Activated CD4-positive, alpha-beta T cell treated with anti-CD3 and anti-CD28 coated beads for 4 hours (primary cell): ENCODE data around the gene HDAC7.

Source experiments
- DNase-seq, 2 donors: peaks; one replicate each; pipeline ENCODE4 v3.0.0-alpha.2; 2020

The HDAC7 gene

DNA sequence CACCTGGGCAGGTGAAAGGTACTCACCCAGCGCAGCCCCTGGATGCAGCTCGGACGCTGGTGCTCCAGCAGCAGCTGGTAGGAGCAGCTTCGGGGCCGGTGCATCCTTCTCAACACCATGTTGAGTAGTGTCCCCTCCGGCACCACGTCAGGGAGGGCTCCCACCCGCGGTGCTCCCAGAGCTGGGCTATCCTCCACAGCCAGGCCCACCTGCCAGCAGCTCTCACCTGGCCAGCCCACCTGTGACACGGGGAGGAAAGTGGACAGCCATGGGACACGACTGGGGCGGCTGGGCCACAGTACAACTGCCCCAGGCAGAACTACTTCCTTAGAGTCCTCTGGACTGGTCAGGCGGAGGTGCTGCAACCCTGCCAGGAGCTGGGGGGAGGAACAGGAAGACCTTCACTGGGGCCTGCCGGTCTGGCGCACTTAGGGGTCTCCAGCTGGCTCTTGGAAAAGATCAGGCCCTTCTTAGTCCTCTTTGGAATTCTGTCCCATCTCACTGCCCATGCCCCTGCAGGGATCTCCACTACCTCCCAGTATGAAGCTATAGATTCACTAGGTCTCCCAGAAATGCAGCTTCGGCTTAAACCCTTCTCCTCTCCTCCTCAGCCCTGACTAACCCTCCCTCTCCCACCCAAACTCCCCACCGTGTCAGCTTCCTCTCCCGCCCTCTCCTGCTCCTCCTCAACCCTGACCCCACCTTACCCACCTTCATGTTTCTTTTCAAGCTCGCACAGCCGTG lies 61.7 kb downstream of the HDAC7 start:
- DNase-seq, result no peak

DNA sequence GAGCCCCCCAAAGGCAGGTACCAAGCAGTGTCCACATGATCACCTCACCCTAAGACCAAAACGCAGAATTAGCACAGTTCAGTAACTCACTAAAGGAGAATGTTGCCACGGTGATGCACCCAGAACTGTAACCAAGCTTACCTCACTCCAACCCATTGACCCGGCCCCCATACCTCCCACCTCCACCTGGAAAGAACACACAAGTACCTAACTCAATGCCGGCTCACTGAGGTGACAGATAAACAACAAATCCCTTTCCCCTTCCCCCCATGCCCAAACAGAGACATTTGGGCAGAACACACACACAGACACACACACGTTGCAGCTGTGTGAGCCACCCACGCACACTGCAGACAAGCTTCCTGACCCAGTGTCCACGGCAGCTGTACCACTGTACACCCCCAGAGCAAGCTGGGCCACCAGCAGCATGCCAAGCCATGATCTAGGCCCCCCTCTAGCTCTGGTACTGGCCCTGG lies 62.3 kb downstream of the HDAC7 start:
- DNase-seq, result no peak

- no peak for DNase-seq
Measured at GRCh38 chr12:47755655-47756562, 63.8 kb downstream of the HDAC7 start.

DNA sequence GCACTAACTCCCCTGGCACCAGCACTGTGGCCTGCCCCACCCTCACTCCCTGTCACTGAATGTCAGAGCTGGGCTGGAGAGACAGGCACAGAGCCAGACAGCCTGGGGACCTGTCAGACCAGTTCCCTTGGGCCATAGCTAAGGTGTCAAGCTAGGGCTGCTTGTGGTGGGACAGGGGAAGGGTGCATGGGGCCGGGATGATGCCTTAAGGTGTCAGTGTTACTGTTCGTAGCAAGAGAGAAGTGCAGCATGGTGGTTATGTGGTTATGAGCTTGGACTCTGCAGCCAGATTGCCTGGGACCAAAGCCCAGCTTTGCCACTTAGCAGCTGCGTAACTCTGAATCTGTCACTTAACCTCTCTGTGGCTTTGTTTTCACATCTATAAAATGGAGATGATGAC lies 64.8 kb downstream of the HDAC7 start:
- no peak for DNase-seq

DNA sequence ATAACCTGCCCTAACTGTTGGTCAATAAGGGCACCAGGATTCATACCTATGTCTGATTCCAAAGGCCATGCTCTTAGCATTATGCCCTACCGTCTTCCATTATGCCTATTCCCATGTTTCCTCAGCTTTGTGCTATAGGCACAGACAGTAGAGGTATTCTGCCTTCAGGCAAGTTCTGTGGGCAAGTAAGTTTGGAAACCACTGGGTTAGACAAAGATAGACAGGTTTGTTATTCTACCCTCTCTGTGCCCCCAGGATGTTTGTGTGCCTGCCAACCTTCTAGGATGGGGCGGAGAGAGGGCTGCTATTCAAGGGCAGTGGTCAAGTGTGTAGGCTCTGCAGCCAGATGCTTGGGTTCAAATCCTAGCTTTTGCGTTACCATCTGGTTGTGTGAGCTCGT lies 65.6 kb downstream of the HDAC7 start:
- DNase-seq, result no peak

DNA sequence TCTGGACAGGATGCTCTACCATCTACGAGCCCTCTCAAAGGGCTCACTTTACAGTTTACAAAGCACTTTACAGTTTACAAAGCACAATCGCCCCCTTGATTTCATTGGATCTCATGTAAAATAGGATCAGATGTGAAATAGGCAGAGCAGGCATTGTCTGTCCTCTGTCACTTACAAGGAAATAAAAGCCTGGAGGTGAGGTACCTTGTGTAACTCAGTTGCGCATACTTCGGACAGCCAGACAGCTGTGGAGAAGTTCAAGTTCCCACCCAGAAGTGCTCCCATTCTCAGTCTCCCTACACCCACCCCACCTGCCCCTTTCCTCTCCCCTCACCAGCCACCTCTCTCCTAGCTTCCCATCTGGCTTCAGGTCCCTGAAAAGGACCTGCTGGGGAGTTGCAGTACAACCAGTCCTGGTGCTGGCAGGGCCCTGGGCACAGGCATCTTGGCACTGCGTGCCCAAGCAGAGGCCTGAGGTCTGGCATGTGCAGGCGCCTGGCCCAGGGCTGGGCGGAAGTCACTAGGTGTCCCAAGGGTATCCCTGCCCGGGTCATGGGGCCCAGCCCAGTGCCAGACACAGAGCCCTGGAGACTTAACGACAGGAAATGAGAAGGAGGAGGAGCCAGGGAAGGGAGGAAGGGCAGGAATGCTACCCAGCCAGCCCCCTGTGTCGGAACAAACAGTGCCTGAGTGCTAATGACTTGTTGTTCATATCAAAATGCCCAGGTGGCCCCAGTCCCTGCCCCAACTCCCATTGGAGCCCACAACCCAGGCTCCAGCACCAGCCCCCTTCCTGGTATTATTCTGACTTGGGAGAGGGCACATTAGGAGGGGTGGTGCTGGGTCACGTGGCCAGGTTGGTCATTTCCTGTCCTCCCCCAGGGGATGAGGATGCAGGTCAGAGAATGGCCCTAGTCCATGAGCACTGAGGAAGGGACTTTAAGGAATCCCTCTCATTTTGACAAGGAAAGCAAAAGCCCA lies 66.4 kb downstream of the HDAC7 start:
- DNase-seq, result no peak

- DNase-seq, result no peak
Measured at GRCh38 chr12:47752552-47752951, 67.2 kb downstream of the HDAC7 start.

GRCh38 chr12:47752121-47752520 lies 67.6 kb downstream of the HDAC7 start:
- no peak for DNase-seq

DNA sequence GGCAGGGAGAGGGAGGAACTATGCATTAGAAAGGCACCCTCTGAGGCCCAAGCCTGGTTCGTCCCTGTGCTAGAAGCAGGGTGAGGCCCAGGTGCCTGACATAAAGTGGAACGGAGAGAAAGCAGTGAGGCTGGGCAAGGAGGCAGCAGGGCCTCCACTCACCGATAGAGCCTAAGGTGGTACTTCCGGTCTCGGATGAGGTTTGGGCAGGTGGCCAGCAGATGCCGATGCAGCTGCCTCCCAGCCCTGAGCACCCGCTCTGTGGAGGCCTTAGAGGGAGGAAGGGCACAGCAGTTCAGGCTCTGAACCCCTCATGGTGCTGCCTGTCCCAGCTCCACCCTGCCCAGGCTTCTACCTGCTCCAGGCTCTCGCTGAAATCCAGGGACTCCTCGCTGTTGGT lies 68.1 kb downstream of the HDAC7 start:
- DNase-seq, result no peak

DNA sequence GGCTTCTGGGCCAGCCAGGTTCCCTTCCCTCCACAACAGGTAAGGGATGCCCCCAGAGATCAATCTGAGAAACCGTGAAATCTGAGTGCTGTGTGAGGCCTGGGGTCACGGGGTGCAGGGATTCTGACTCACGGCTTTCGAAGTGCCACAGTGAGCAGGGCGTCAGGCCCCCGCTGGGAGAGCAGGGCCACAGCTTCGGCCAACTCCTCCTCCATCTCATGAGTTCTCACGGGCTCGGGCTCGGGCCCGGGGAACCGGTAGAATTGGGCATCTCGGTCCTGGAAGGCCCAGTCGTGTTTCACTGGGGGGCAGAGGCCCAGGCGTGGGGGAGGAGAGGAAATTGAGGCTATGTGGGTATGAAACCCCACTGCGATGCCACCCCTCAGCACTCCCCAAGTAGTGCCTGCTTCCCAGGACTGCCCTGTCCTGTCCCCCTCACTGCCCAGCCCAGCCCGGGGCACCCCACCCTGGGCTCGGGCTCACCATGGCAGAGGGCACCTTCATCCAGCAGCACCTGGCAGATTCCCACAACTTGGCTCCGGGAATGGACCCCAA lies 68.7 kb downstream of the HDAC7 start:
- DNase-seq, result no peak

DNA sequence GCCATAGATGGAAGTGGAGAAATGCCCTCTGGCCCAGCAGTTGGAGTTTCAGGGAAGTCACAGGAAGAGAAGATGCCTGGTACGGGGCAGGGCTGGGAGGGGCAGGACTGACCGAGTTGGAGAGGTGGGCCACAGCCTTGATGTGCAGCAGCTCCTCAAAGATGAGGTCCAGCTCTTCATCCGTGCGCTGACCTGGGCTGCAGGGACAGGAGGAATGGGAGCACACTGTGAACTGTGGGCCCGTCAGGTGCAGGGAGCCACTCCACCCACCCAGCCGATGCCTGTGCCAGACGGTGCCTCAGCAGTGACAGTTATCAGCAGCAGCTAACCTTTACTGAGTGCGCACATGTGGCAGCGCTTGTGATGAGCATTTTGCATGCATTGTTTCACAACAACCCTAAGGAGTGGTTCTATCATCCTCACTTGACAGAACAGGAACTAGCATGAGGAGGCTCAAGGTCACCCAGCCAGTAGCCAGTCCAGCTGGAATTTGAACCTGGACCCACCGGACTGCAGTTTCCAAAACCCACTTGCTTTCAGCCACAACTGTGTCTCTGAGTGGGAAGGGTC lies 69.4 kb downstream of the HDAC7 start:
- DNase-seq, result no peak

DNA sequence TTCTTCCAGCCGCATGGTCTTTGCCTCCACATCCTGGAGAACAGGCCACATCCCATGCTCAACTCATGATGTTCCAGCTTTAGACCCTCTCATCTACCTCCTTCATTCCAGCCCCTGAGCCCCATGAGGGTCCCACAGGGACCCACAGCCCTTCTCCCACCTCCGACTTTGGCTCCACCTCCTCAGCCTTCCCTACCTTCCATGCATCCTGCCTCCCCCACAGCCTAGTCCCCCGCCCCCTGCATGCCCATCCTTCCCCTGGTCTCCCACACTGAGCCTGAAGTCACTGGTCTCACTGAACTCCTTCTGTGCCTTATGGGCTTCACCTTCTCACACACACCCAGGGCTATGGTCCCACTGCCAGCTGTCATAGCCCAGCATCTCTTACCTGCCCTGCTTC lies 70.8 kb downstream of the HDAC7 start:
- DNase-seq, result no peak

DNA sequence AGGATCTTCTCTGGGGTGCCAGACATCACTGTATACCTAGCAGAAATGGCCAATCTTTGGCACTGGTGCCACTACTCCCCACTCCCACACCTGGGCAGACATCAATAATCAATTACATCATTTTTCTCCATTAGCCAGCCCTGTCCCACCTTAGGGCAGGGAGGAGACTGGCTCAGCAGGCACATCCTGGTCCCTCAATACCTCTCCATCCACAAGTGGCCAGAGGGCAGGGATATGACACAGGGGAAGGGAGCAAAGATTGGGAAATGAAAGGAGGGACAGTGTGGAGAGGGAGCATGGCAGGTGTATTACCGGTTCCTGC lies 71.2 kb downstream of the HDAC7 start:
- DNase-seq, result no peak

GRCh38 chr12:47747596-47748506 lies 71.9 kb downstream of the HDAC7 start:
- DNase-seq, result no peak

- no peak for DNase-seq
Measured at GRCh38 chr12:47747126-47747525, 72.6 kb downstream of the HDAC7 start.

DNA sequence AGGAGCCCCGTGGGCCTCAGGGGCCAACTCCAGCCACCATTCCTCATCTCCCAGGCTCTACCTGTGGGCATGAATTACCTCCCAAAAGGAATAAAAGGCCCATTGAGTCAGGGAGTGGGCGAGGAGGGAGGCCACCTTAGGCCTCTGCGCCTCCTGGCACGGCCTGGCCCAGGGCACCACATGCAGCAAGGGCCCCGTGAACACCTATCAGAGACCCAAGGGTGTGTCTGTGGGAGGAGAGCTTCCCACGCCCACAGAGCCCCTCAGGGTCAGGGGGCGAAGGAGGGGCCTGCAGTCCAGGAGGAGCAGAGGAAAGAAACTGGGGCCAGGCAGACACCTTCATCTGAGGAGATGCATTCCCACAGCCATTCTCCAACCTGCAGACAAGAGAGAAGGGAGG lies 73.2 kb downstream of the HDAC7 start:
- no peak for DNase-seq

DNA sequence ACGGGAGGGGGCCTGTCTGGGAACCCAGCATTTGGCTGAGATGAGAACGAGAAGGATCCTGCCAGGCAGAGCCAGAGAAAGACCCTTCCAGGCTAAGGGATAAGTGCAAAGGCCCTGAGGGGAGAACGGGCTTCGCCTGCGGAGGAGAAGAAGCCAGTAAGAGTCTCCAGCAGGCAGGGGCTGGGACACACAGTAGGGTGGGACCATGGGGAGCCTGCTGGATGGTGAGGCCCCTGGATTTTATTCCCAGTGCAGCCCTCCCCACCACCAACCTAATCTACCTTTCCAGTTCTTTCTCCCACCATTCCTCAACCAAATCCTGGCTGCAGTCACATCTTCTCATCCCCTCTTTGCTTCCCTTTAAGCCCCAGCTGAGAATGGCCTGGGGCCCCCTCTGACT lies 73.6 kb downstream of the HDAC7 start:
- DNase-seq, result no peak

DNA sequence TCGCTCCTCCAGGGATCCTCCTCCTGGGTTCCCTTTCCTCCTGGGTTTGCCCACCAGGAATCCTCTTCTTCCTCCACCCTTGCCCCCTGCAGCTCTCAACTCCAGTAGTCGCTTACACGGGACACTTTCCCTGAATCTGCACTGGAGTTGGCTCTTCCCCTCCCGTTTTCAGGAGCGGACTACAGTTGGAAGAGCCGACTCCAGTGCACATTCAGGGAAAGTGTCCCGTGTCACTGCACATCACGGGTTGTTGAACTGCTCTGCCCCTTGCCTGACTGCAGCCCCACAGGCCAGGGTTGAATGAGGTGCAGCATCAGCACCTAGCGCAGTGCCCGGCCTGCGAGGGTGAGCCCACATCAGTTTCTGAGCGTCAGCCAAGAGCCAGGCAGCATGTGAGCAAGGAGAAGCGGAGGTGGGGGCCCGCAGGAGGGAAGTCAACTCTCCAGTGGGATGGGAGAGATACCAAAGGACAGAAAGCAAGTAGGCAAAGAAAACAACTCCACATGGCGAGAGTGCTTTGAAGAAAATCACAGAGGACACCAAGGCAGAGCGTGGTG lies 74.1 kb downstream of the HDAC7 start:
- no peak for DNase-seq

GRCh38 chr12:47744778-47745436 lies 74.8 kb downstream of the HDAC7 start:
- DNase-seq, result no peak

GRCh38 chr12:47744005-47744651 lies 75.6 kb downstream of the HDAC7 start:
- peak; percentile 65 to 73 for DNase-seq
